NCI-H510A treated with DMSO at 0.1 percent for 48 hours (cell line): Measurements from ENCODE around the gene UBTD2.
"Not testable (repeated sequence)": the region's sequence is repeated elsewhere in the genome, so short reads cannot be mapped to it uniquely, and the experiment has no call there.

ENCODE experiments used
- DNase-seq: peaks from one replicate; lab custom pipeline; 2025; lab: John Stamatoyannopoulos, UW

The UBTD2 gene

DNA sequence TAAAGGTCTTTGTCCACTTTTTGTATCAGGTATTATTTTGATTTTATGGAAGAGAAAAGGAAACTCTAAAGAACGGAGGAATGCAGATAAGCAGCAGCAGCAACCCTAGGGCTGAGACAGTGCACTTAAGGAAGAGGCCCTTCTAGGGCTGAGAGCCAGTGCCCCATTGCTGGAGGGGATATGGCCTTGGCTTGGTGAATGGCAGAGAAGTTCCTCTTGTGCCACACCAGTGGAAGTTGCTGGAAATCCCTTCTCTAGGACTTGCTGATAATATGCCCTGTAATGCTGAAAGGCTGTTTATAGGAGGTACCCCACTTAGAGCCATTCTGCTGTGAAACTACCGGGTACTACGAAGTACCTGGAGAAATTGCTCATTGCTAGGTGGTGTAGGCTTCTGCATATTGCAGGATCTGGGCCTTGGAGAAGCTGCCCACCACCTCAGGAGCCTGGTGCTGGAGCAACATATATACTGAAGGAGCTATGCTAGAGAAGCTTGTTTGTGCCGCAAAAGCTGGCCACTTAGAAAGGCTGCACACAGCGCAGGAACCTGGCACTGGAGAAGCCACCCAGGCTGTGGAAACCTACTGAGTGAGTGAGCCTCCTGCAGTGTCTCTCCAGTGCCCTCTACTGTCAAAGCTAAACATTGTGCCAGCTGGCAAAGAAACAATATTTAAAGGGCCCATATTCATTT is 9.6 kb upstream of the UBTD2 start:
- peak; percentile 44 for DNase-seq

DNA sequence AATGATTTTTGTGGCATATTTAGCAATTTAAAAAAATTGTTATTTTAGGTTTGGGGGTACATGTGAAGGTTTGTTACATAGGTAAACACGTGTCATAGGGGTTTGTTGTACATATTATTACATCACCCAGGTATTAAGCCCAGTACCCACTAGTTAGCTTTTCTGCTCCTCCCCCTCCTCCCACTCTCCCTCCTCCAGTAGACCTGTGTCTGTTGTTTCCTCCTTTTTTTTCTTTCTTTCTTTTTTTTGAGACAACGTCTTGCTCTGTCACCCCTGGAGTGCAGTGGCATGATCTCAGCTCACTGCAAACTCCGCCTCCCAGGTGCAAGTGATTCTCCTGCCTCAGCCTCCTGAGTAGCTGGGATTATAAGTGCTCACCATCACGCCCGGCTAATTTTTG is 8.3 kb upstream of the UBTD2 start:
- not testable (repeated sequence) for DNase-seq

DNA sequence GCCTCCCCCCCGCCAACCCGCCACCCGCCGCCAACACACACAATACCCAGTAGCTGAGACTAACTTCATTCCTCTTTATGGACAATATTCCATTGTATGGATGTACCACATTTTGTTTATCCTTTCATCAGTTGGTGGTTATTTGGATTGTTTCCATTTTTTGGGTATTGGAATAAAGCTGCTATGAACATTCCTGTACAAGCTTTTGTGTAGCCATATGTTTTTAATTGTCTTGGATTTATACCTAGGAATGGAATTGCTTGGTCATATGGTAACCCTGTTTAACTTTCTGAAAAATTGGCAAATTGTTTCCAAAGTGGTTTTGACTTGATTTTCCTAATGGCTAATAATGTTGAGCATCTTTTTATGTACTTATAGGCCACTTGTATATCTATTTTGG is 4.9 kb upstream of the UBTD2 start:
- DNase-seq, result no peak

DNA sequence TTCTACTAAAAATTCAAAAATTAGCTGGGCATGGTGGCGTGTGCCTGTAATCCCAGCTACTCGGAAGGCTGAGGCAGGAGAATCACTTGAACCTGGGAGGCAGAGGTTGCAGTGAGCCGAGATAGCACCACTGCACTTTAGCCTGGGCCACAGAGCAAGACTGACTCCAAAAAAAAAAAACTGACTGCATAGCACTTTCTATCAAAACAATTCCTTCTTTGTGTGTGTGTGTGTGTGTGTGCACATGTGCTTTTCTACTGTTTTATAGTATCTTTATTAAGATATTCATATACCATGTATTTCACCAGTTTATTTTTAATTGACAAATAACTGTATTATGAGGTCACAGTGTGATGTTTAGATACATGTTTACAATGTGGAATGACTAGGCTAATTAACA is 3.6 kb upstream of the UBTD2 start:
- not testable (repeated sequence) for DNase-seq

DNA sequence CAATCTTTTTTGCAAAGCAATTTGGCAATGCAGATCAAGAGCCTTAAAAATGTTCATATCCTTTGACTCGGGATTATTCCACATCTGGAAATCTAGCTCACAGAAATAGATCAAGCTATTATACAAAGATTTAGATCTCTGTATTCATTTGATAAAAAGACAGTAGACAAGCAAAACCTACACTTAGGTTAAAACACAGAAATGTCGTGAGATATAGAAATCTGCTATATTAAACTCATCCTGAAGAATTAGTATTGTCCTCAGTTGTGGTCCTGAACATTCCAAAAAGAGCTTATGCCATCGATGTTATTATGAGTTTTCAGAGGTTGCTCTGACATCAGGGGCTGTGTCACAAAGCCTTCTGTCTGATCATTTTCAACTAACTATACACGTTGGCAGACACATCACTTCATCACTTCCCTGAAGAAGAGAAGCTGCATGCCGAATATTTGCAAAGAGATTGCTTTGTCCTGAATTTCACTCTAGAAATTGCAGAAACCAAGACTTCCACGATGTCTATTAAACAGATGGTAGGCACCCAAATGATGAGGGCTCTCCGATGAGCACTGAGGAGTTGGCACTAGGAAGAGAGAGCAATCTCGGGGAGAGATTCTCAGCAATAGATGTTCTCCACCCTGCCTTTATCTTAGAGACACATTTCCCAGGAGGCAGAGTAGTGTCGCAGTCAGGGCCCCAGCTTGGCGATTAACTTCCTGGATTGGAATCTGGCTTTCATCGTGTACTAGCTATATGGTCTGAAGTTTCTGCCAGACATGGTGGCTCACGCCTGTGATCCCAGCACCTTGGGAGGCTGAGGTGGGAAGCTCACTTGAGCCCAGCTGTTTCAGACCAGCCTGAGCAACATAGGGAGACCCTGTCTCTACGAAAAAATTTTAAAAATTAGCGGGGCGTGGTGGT is 1.9 kb upstream of the UBTD2 start:
- no peak for DNase-seq

DNA sequence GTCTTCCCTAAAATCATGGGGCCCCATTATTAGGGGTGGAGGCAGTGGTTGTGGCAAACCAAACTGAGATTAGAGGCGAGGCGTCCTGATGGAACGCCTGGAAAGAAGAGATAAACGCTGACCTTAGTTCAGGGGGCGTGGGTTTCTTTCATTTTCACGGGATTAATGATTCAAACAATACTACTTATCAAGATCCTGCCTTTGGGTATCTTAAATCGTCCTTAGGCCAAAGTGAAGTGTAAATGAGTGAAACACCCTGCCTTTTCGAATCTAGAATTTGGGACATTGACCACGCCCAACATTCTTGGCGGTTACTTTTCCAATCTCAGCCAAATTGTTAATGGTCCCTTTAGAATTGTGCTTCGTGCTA is 1.0 kb upstream of the UBTD2 start:
- no peak for DNase-seq

DNA sequence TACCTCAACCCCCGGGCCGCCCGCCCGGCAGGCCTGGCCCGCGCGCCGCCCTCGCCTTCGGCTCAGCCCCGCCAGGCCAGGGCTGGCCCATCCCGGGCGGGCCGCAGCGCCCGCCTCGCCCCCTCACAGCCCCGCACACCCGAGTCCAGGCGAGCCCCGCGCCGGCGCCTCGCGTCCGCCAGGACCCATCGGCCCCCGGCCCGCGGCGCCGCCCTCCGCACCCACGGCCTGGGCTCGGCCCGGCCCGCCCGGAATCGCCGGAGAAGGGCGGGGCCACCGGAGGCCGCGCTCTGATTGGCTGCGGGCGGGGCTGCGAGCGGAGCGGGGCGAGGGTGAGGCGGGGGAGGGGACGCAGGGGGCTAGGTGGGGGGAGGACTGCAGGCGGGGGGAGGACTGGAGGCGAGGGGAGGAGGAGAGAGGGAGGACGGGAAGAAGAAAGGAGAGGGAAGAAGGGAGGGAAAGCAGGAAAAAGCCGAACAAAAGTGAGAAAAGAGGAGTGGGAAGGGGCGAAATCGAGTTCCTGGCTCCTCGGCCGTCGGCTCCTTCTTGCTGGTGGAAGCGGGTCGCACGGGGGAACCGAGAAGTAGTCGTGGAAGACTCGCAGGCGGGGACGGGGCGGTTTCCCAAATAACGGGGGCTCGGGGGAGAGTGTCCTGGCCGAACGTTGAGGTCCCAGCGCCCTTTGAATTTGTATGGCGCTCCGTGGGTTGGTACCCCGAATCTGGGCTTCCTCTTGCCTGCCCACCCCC is 472 bp upstream of the UBTD2 start:
- DNase-seq, result peak; percentile 44

DNA sequence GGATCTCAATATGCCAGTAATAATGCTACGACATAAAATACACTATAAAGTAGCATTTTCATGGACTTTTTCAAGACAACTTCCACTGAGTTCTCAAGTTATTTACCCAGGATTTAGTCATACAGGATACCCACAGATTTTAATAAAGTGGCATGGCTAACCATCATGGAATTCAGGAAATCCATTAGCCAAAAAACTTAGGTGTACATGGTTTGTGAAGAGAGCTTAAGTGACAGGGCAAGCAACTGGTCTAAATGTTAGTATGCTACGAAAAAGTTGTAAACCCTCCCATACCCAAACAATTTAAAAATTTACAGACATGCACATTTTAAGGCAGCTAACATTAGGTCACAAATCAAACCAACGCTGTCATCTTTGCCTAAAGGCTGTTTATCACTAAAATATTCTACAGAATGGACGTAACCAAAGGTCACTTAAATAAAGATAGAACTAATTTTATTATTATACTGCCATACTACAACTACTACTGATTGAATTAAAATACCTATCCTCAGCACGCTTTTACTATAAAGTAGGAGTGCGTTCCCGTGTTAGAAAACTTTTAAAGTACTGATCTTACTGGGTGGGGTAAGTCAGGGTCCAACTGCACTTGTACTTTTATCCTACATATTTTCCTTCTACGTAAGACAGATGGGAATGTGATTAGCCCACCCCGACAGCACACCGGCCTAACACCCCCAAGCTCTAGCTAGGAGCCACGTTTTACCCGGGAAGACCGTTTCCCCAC is 1.1 kb downstream of the UBTD2 start:
- DNase-seq, result no peak

DNA sequence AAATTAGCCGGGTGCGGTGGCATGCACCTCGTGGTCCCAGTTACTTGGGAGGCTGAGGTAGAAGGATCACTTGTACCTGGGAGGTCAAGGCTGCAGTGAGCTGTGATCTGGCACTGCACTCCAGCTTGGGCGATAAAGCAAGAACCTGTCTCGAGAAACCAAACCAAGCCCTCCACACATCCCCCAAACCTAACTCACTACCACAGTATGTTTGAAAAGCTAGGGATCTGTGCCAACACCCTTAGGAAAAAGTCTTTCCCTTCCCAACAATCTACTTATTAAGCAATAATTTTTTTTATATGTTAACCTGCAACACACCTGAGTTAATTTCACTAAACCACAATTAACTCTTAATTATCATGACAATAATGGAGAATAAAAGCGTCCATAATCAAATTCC is 2.2 kb downstream of the UBTD2 start:
- no peak for DNase-seq

DNA sequence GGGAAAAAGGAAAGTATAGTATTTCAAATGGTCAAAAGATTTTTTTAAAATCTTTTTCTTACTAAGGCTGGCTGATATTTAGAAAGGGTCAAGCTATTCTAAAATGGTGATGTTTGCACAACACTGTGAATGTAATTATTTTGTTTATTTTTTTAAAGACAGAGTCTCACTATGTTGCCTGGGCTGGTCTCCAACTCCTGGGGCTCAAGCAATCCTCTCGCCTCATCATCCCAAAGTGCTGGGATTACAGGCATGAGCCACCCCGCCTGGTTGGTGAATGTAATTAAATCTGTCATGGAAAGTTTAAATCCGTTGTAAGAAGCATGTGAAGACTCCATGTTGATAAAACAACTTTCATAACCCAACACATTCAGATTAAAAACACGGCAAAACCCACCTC is 2.6 kb downstream of the UBTD2 start:
- DNase-seq, result no peak

DNA sequence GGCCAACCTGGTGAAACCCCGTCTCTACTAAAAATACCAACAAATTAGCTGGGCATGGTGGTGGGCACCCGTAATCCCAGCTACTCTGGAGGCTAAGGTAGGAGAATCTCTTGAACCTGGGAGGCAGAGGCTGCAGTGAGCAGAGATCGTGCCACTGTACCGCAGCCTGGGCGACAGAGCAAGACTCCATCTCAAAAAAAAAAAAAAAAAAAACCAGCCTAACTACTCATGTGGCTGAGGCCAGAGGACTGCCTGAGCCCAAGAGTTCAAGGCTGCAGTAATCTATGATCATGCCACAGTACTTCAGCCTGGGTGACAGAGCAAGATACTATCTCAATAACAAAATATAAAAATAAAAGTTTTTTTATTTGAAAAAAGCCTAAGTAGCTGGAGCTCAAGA is 3.2 kb downstream of the UBTD2 start:
- no peak for DNase-seq

DNA sequence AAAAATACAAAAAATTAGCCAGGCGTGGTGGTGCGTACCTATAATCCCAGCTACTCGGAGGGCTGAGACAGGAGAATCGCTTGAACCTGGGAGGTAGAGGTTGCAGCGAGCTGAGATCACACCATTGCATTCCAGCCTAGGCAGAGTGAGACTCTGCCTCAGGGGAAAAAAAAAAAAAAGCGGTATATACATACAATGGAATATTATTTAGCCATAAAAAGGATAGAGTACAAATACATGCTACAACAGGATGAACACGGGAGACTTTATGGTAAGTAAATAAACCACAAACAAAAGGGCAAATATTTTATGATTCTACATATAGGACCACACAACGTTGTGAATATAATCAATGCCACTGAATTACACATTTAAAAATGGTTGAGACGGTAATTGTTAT is 5.2 kb downstream of the UBTD2 start:
- no peak for DNase-seq

DNA sequence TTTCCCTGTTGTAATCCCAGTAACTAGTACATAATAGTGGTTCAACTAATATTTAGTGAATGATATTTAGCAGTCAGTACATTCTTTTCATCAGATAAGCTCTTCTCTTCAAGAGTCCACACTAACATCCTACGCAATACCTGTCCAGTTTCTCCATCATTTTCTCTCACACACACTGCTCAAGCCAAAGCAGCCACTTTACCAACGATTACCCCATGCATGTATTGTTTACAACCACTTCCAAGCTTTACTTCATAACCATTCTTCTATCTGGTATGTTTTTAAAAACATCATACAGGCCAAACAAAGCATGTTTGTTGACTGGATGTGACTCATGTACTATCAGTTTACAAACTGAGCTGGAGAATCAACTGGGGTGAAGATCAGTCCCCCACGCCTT is 7.3 kb downstream of the UBTD2 start:
- DNase-seq, result no peak

DNA sequence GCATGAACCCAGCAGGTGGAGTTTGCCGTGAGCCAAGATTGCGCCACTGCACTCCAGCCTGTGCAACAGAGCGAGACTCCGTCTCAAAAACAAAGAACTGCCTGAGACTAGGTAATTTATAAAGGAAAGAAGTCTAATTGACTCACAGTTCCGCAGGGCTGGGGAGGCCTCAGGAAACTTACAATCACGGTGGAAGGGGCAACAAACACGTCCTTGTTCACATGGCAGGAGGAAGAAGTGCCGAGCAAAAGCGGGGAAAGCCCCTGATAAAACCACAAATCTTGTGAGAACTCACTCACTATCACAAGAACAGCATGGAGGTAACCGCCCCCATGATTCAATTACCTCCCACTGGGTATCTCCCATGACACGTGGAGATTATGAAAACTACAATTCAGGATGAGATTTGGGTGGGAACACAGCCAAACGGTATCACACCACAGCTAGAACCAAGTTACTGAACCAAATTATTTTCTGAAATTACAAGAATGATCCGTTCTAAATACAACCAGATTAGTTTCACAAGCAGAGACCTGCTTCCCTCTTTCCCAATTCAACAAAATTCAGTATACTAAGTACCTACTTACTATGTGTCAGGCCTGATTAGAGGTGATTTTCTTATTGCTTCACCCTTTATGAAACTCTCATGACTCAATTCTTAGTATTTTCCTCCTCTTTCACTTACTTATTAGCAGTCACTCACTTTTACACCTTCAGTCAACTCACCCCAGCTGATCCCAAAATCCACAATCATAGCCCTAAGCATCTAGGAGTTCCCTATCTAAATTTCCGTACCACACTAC is 8.4 kb downstream of the UBTD2 start:
- DNase-seq, result no peak

DNA sequence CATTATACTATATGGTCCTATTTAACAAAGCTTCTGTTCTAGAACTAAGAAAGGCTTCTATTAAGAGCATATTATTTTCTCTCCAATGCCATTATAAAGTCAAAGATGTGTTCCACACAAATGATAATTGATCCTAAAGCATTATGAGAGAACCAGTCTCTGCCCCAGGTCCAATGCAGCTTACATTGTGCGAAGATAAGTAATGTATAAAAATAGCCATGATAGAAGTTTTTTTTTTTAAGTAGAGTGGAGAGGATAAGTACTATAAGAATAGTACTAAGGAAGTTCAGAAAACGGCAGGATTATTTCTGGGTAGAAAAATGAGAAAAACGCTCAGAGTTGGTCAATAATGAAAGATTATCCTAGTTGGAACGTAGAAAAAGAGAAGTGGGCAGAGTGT is 15.6 kb downstream of the UBTD2 start:
- no peak for DNase-seq

DNA sequence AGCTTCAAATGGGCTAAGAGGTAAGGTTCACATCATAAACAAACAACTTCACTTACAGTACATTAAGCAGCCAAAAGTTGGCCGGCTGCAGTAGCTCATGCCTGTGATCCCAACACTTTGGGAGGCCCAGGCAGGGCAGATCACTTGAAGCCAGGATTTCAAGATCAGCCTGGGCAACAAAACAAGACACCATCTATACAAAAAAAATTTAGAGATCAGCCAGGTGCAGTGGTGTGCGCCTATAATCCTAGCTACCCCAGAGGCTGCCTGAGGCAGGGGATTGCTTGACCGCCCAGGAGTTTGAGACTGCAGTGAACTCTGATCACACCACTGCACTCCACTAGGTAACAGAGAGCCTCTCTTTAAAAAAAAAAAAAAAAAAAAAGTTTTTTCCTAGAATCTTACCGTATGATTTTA is 16.9 kb downstream of the UBTD2 start:
- DNase-seq, result no peak

DNA sequence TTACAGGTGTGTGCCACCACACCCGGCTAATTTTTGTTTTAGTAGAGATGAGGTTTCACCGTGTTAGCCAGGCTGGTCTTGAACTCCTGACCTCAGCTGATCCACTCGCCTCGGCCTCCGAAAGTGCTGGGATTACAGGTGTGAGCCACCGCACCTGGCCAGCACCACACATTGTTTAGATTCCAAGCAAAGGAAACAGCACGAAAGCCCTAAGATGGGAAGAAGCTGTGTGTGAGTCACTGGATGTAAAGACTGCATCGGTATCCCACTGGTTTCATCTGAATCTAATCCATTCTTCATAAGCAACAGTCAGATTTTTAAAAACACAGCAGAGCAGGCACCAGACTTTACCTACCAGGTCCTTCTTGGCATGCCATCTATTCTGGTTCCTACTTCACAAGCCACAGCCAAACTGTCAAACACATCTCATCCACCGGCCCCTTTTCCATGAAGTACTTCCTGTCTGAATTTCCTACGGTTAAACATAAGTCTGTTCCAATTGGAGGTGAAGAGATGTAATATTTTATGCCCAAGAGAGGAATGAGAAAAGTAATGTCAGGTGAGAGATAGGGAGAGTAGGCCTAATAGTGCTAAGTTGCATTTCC is 17.4 kb downstream of the UBTD2 start:
- peak; percentile 7 for DNase-seq

DNA sequence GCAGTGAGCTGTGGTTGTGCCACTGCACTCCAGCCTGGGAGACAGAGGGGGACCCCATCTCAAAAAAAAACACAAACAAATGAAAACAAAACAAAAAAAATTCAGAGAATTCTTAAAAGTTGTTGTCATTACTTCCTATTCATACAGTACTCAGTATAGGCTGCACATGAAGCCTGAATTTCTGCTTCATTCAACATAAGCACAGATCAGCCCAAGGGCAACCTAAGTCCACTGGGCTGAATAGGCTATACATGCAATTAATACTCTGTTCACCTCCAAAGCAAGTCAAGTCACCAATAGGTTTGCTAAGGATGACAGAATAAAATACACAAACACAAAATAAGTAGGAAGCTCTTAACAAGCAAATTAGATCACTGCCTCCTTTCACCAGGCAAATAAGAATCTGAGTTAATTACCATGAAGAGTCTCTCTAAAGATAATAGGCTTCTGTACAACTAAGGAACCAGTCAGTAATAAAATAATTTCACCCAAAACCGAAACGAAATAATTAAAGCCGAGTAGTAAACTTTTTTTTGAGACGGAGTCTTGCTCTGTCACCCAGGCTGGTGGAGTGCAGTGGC is 18.7 kb downstream of the UBTD2 start:
- DNase-seq, result no peak

DNA sequence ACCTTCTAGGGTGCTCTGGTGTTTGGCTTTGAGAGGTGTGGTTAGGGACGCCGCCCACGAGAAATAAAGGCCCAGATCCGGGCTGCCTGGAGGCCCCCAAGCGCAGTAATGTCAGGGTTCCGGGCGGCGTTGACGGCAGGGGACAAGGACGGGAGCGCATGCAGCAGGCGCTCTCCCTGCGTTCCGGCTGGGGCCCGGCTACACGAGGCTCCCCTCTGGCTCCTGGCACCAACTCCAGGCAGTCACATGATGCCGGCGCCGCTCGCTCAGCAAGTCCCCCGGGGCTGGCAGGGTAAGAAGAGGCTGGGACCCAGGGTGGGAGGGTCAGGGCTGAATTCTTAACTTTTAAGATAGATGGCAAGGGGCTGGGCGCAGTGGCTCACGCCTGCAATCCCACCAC is 28.1 kb downstream of the UBTD2 start:
- no peak for DNase-seq

DNA sequence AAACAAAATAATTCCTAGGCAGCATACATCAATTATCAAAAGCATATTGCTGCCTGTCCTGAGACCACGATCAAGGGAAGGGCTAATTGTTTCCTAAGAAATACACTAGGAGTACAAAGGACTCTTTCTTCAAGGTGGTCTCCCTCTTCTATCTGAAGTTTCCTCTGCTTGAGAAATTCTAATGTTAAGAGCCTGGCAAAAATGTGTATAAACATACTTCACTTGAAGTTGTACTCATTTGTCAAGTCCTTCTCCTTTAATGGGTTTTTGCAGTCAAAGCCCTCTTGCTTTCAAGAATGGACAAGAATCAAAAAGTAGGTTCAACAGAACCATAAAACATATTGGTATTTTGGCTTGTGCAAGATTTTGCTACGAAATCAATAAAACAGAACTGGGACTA is 31.1 kb downstream of the UBTD2 start:
- DNase-seq, result no peak

DNA sequence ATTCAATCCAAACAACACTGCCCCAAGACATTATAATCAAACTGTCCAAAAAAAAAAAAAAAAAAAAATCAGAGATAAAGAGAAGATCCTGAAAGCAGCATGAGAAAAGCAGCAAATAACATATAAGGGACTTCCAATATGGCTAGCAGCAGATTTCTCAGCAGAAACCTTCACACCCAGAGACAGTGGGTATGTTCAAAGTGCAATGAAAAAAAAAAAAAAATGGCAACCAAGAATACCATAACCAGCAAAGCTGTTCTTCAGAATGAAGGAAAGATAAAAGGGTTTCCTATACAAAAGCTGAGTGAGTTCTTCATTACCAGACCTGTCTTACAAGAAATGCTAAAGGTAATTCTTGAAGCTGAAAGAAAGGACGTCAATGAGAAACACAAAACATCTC is 32.1 kb downstream of the UBTD2 start:
- DNase-seq, result no peak
